GM23248 (cell line): ENCODE results near the gene NCOA7. TPM values are rescaled to one million over a fixed set of nuclear protein-coding genes. Genes with fewer than 3 reads are reported as not detected.

Experiments
- DNase-seq: peaks from one replicate; pipeline ENCODE4 v3.0.0-alpha.2; 2015
- H2AFZ ChIP-seq: fragments of 200-600 bp; sonication (generic); 2 replicates; pipeline ENCODE4 v1.6.1; 2016; ENCODE audit warnings: antibody characterized with exemption
- H3F3A ChIP-seq: fragments of 200-600 bp; sonication (generic); 2 replicates; pipeline ENCODE4 v1.6.1; 2016; ENCODE audit warnings: mild to moderate bottlenecking, antibody characterized with exemption, mixed run types; ENCODE audit not compliant: insufficient read depth
- H3K27ac ChIP-seq: fragments of 200-600 bp; sonication (generic); 2 replicates; pipeline ENCODE4 v1.5.1; 2016; ENCODE audit warnings: mild to moderate bottlenecking
- H3K27me3 ChIP-seq: fragments of 200-600 bp; sonication (generic); replicated peaks from 2 replicates; pipeline ENCODE4 v1.6.1; 2016; ENCODE audit warnings: mild to moderate bottlenecking; ENCODE audit not compliant: insufficient read depth
- H3K36me3 ChIP-seq: fragments of 200-600 bp; sonication (generic); 2 replicates; pipeline ENCODE4 v1.6.1; 2016; ENCODE audit warnings: low read depth, mild to moderate bottlenecking
- H3K4me1 ChIP-seq: fragments of 200-600 bp; sonication (generic); 2 replicates; pipeline ENCODE4 v1.6.1; 2016; ENCODE audit warnings: mild to moderate bottlenecking; ENCODE audit not compliant: insufficient read depth
- H3K4me2 ChIP-seq: fragments of 200-600 bp; sonication (generic); one replicate; pipeline ENCODE4 v1.6.1; 2016; ENCODE audit warnings: mild to moderate bottlenecking; ENCODE audit not compliant: unreplicated experiment
- H3K4me3 ChIP-seq: fragments of 200-600 bp; sonication (generic); 2 replicates; pipeline ENCODE4 v1.5.1; 2016; ENCODE audit warnings: mild to moderate bottlenecking
- H3K79me2 ChIP-seq: fragments of 200-600 bp; sonication (generic); 2 replicates; pipeline ENCODE4 v1.6.1; 2016; ENCODE audit warnings: mild to moderate bottlenecking; ENCODE audit not compliant: insufficient read depth
- H3K9ac ChIP-seq: fragments of 200-600 bp; sonication (generic); 2 replicates; pipeline ENCODE4 v1.6.1; 2016; ENCODE audit warnings: mild to moderate bottlenecking
- H3K9me2 ChIP-seq: fragments of 200-600 bp; sonication (generic); 2 replicates; pipeline ENCODE4 v1.6.1; 2016; ENCODE audit warnings: mixed run types, mild to moderate bottlenecking, moderate library complexity; ENCODE audit not compliant: insufficient read depth
- H3K9me3 ChIP-seq: fragments of 200-600 bp; sonication (generic); one replicate; pipeline ENCODE4 v1.6.1; 2017; ENCODE audit warnings: low read depth
- H4K20me1 ChIP-seq: fragments of 200-600 bp; sonication (generic); 2 replicates; pipeline ENCODE4 v1.6.0; 2016; ENCODE audit not compliant: insufficient read depth
- EZH2 ChIP-seq: fragments of 200-600 bp; sonication (generic); IDR thresholded peaks from 2 replicates; pipeline ENCODE4 v1.6.1; 2018; ENCODE audit warnings: antibody characterized with exemption, mild to moderate bottlenecking; ENCODE audit not compliant: insufficient read depth, poor library complexity, severe bottlenecking
- EZH2phosphoT487 ChIP-seq: fragments of 200-600 bp; sonication (generic); IDR thresholded peaks from 2 replicates; pipeline ENCODE4 v1.6.1; 2018; ENCODE audit warnings: antibody characterized with exemption, moderate library complexity, mild to moderate bottlenecking, low read depth; ENCODE audit not compliant: insufficient read depth
- WGBS, 2 experiments: methylation state at CpG; one replicate each; pipeline ENCODE4 v1.1.6; 2015 to 2017; ENCODE audit warnings: low lambda C conversion rate in 2 of 2, low coverage in 1 of 2; ENCODE audit errors: missing lambda C conversion rate in 2 of 2; 5-methylcytosine and 5-hydroxymethylcytosine counted together
- in situ Hi-C: fragments of 300-500 bp; cut with MboI; formaldehyde crosslinking; loops from 2 replicates; pipeline ENCODE4 v1.15.0; 2020
- polyA plus RNA-seq: library from polyadenylated mRNA; unstranded; fragments of >200 nt; fragmentation: Nextera tagmentation; extraction: Ambion mirVana; gene quantifications from 2 replicates; pipeline ENCODE4 v1.2.1, GENCODE V29; 2016
- total RNA-seq: library from RNA; depleted of rRNA; stranded (reverse); fragments of >200 nt; shearing (Covaris generic); gene quantifications from 2 replicates; pipeline ENCODE4 v1.2.3, GENCODE V29; 2014

The NCOA7 gene
- total and polyA plus RNA-seq, 2 experiments from 2014 or later, result 9.5 to 10.2 TPM

DNA sequence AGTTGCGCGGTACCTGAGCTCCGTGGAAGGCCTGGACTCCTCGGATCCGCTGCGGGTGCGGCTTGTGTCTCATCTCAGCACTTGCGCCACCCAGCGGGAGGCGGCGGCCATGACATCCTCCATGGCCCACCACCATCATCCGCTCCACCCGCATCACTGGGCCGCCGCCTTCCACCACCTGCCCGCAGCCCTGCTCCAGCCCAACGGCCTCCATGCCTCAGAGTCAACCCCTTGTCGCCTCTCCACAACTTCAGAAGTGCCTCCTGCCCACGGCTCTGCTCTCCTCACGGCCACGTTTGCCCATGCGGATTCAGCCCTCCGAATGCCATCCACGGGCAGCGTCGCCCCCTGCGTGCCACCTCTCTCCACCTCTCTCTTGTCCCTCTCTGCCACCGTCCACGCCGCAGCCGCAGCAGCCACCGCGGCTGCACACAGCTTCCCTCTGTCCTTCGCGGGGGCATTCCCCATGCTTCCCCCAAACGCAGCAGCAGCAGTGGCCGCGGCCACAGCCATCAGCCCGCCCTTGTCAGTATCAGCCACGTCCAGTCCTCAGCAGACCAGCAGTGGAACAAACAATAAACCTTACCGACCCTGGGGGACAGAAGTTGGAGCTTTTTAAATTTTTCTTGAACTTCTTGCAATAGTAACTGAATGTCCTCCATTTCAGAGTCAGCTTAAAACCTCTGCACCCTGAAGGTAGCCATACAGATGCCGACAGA, 31.4 kb upstream of the NCOA7 start:
- Histone ChIP-seq H3K27me3 (peaks cover 70% of the 10 kb centered on the region), H3F3A (no peaks in the 10 kb centered on the region), H3K4me2 (no peak overlapping the region), H3K9me2 (no peaks in the 10 kb centered on the region), H3K27ac (no peak overlapping the region), H3K79me2 (no peaks in the 10 kb centered on the region), H3K36me3 (no peaks in the 10 kb centered on the region), H3K4me1 (no peaks in the 10 kb centered on the region), H3K4me3 (no peak overlapping the region), H2AFZ (no peak overlapping the region), H3K9ac (no peak overlapping the region), H4K20me1 (no peaks in the 10 kb centered on the region), H3K9me3 (no peaks in the 10 kb centered on the region)
- in situ Hi-C loops, result loop anchor here (25.0 kb wide), 2 partner anchors 597 to 897 kb away; partner anchors contain the start of gene TPD52L1
- TF ChIP-seq EZH2, result no peak
- TF ChIP-seq EZH2phosphoT487, result no peak
- no peak for DNase-seq
- 75% methylated on average over 39 to 42 of the region's 42 CpGs for WGBS, 2 experiments

DNA sequence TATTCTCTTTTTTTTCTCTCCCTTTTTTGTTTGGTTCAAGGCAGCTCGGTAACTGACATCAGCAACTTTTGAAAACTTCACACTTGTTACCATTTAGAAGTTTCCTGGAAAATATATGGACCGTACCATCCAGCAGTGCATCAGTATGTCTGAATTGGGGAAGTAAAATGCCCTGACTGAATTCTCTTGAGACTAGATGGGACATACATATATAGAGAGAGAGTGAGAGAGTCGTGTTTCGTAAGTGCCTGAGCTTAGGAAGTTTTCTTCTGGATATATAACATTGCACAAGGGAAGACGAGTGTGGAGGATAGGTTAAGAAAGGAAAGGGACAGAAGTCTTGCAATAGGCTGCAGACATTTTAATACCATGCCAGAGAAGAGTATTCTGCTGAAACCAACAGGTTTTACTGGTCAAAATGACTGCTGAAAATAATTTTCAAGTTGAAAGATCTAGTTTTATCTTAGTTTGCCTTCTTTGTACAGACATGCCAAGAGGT, 30.8 kb upstream of the NCOA7 start:
- Histone ChIP-seq H3K9me2 (no peaks in the 10 kb centered on the region), H3K27ac (no peak overlapping the region), H3K36me3 (no peaks in the 10 kb centered on the region), H3K4me3 (no peak overlapping the region), H3K9ac (no peak overlapping the region), H2AFZ (no peak overlapping the region), H3K79me2 (no peaks in the 10 kb centered on the region), H4K20me1 (no peaks in the 10 kb centered on the region), H3K9me3 (no peaks in the 10 kb centered on the region), H3K4me1 (no peaks in the 10 kb centered on the region), H3K27me3 (peaks cover 74% of the 10 kb centered on the region), H3F3A (no peaks in the 10 kb centered on the region), H3K4me2 (no peak overlapping the region)
- in situ Hi-C loops, result loop anchor here (5.0 to 25.0 kb wide), 3 partner anchors 448 to 898 kb away; partner anchors contain the start of gene TPD52L1
- TF ChIP-seq EZH2phosphoT487, result no peak
- DNase-seq, result no peak
- 41 to 50% methylated on average over 5 of the region's 5 CpGs for WGBS, 2 experiments

DNA sequence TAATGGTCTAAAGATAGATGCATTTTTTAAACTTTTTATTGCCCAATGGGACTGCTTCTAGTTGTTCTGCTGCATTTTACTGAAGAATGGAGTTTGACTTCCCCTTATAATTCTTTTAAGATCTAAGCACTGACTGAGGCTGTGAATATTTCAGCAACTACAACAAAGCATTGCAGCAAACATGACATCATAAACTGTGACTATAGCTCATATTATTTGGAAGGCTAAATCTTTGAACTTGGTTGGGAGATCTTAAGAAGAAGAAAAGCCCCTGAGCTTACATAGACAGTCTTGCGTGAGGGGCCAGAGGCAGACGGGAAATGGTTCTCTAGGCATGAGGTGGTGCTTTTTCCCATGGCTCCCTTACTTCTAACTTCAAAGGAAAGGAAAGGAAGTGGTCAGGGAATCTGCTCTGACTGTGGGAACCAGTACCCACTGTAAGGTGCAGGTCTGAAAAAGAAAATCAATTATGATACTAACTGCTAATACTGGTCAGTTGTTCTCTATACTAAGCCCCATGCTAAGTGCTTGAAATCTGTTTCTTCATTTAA, 26.6 kb upstream of the NCOA7 start:
- H3K9ac ChIP-seq, result no peak overlapping the region
- H4K20me1 ChIP-seq, result no peaks in the 10 kb centered on the region
- H3K79me2 ChIP-seq, result no peaks in the 10 kb centered on the region
- no peaks in the 10 kb centered on the region for H3K4me1 ChIP-seq
- peaks cover 59% of the 10 kb centered on the region for H3K27me3 ChIP-seq
- in situ Hi-C loops, result loop anchor here (5.0 to 25.0 kb wide), 3 partner anchors 452 to 902 kb away; partner anchors contain the start of gene TPD52L1
- TF ChIP-seq EZH2 (no peak), EZH2phosphoT487 (no peak)
- no peak for DNase-seq
- WGBS, 2 experiments, result 69 to 73% methylated on average over 2 of the region's 2 CpGs
- H3F3A ChIP-seq, result no peaks in the 10 kb centered on the region
- H3K4me2 ChIP-seq, result no peak overlapping the region
- H3K4me3 ChIP-seq, result no peak overlapping the region
- H2AFZ ChIP-seq, result no peak overlapping the region
- no peak overlapping the region for H3K27ac ChIP-seq
- no peaks in the 10 kb centered on the region for H3K36me3 ChIP-seq
- H3K9me2 ChIP-seq, result no peaks in the 10 kb centered on the region
- H3K9me3 ChIP-seq, result no peaks in the 10 kb centered on the region

DNA sequence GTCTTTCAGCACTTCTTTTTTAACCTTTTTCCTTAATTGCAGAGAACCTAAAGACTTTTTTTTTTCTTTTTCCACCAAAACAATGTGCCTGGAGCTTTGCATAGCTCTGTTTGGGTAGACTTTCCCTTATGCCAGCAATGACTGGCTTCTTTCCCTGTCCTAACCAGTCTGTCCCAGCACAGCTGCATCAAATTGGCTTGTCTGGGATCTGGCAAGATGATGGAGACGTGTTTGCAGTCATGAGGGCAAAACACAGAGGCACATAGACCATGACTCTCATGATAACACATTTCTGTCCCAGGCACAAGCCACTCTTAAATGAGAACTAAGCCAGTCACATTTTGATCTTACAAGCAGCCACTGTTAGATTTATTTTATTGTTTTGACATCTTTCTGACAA, 24.8 kb upstream of the NCOA7 start:
- H3F3A ChIP-seq, result no peaks in the 10 kb centered on the region
- no peaks in the 10 kb centered on the region for H3K9me3 ChIP-seq
- no peaks in the 10 kb centered on the region for H3K9me2 ChIP-seq
- TF ChIP-seq EZH2phosphoT487 (no peak), EZH2 (no peak)
- no peak overlapping the region for H3K9ac ChIP-seq
- in situ Hi-C loops, result loop anchor here (25.0 kb wide), 2 partner anchors 604 to 904 kb away; partner anchors contain the start of gene TPD52L1
- H3K4me3 ChIP-seq, result no peak overlapping the region
- H3K27ac ChIP-seq, result no peak overlapping the region
- no peak for DNase-seq
- WGBS, 2 experiments, result 0 to 13% methylated on average over 1 of the region's 1 CpG
- no peak overlapping the region for H3K4me2 ChIP-seq
- H3K27me3 ChIP-seq, result peaks cover 52% of the 10 kb centered on the region
- no peaks in the 10 kb centered on the region for H3K36me3 ChIP-seq
- H3K79me2 ChIP-seq, result no peaks in the 10 kb centered on the region
- H2AFZ ChIP-seq, result no peak overlapping the region
- no peaks in the 10 kb centered on the region for H3K4me1 ChIP-seq
- H4K20me1 ChIP-seq, result no peaks in the 10 kb centered on the region
